ENCODE data around the gene SLC38A1.

SLC38A1 gene

DNA sequence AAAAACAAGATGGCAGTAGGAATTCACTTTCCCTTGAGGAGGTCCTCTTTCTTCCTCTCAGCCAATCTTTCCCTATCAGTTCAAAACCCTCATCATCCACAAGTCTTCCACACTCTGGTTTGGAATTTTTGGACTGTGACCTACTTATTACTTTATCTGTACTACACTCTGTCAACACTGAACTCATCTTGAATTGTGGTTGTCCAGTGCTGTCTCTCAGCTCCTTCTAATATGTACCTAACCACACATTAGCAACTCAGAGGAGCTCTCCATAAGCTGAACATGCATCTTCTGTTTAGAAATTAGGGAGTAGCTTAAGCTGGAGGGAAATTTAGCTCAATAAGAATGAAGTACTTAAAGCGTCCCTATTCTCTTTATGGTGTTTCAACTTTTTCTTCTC, 34.8 kb downstream of the SLC38A1 start:
- no peak for ATAC-seq
- no peak for TF ChIP-seq TSHZ2 (CRISPR knock-in tag; IDR thresholded peaks at IDR 0.05)
- no peak for TF ChIP-seq ZC3H10 (CRISPR knock-in tag; IDR thresholded peaks at IDR 0.05)
- TF ChIP-seq ISL1 (CRISPR knock-in tag; IDR thresholded peaks at IDR 0.05), result no peak
- TF ChIP-seq, protein P1, sequence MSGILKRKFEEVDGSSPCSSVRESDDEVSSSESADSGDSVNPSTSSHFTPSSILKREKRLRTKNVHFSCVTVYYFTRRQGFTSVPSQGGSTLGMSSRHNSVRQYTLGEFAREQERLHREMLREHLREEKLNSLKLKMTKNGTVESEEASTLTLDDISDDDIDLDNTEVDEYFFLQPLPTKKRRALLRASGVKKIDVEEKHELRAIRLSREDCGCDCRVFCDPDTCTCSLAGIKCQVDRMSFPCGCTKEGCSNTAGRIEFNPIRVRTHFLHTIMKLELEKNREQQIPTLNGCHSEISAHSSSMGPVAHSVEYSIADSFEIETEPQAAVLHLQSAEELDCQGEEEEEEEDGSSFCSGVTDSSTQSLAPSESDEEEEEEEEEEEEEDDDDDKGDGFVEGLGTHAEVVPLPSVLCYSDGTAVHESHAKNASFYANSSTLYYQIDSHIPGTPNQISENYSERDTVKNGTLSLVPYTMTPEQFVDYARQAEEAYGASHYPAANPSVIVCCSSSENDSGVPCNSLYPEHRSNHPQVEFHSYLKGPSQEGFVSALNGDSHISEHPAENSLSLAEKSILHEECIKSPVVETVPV (CRISPR knock-in tag; IDR thresholded peaks at IDR 0.05), result no peak
- TF ChIP-seq TCF4 (CRISPR knock-in tag; IDR thresholded peaks at IDR 0.05; ENCODE audit: borderline replicate concordance), result no peak
- no peak for TF ChIP-seq ARNTL (CRISPR knock-in tag; IDR thresholded peaks at IDR 0.05; ENCODE audit: borderline replicate concordance, low read depth)
- no peak for TF ChIP-seq CSDC2 (CRISPR knock-in tag; IDR thresholded peaks at IDR 0.05)
- no peak for TF ChIP-seq SNAI2 (CRISPR knock-in tag; IDR thresholded peaks at IDR 0.05)
- TF ChIP-seq RARB (CRISPR knock-in tag; IDR thresholded peaks at IDR 0.05), result no peak
- no peak for TF ChIP-seq PATZ1 (CRISPR knock-in tag; IDR thresholded peaks at IDR 0.05; ENCODE audit: borderline replicate concordance)
- no peak for TF ChIP-seq ZNF8 (CRISPR knock-in tag; IDR thresholded peaks at IDR 0.05)
- no peak for TF ChIP-seq ZNF70 (CRISPR knock-in tag; IDR thresholded peaks at IDR 0.05)
- no peak for TF ChIP-seq POU6F1 (CRISPR knock-in tag; IDR thresholded peaks at IDR 0.05; ENCODE audit: borderline replicate concordance, low read depth)

GRCh38 chr12:46233423-46233822, 35.4 kb downstream of the SLC38A1 start:
- TF ChIP-seq TCF4 (CRISPR knock-in tag; IDR thresholded peaks at IDR 0.05; ENCODE audit: borderline replicate concordance), result no peak
- no peak for TF ChIP-seq ZFP3 (CRISPR knock-in tag; IDR thresholded peaks at IDR 0.05)
- no peak for TF ChIP-seq OSR1 (CRISPR knock-in tag; IDR thresholded peaks at IDR 0.05)
- no peak for TF ChIP-seq GLIS3 (CRISPR knock-in tag; IDR thresholded peaks at IDR 0.05)
- TF ChIP-seq ESRRG (CRISPR knock-in tag; IDR thresholded peaks at IDR 0.05), result no peak
- no peak for TF ChIP-seq TSHZ2 (CRISPR knock-in tag; IDR thresholded peaks at IDR 0.05)
- no peak for TF ChIP-seq PPARA (CRISPR knock-in tag; IDR thresholded peaks at IDR 0.05; ENCODE audit: borderline replicate concordance)
- TF ChIP-seq, protein P2, sequence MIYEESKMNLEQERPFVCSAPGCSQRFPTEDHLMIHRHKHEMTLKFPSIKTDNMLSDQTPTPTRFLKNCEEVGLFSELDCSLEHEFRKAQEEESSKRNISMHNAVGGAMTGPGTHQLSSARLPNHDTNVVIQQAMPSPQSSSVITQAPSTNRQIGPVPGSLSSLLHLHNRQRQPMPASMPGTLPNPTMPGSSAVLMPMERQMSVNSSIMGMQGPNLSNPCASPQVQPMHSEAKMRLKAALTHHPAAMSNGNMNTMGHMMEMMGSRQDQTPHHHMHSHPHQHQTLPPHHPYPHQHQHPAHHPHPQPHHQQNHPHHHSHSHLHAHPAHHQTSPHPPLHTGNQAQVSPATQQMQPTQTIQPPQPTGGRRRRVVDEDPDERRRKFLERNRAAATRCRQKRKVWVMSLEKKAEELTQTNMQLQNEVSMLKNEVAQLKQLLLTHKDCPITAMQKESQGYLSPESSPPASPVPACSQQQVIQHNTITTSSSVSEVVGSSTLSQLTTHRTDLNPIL (CRISPR knock-in tag; IDR thresholded peaks at IDR 0.05; ENCODE audit: low read depth), result no peak
- no peak for TF ChIP-seq ZNF565 (CRISPR knock-in tag; conservative IDR thresholded peaks at IDR 0.05; ENCODE audit: low read depth)
- TF ChIP-seq ISL1 (CRISPR knock-in tag; IDR thresholded peaks at IDR 0.05), result no peak
- TF ChIP-seq TOX (CRISPR knock-in tag; IDR thresholded peaks at IDR 0.05; ENCODE audit: borderline replicate concordance), result no peak
- TF ChIP-seq CSDC2 (CRISPR knock-in tag; IDR thresholded peaks at IDR 0.05), result no peak
- TF ChIP-seq ZFP30 (CRISPR knock-in tag; IDR thresholded peaks at IDR 0.05), result no peak
- TF ChIP-seq POU6F1 (CRISPR knock-in tag; IDR thresholded peaks at IDR 0.05; ENCODE audit: borderline replicate concordance, low read depth), result no peak
- ATAC-seq, result no peak
